ENCODE measurements around the gene RAB8A.

RAB8A gene

DNA sequence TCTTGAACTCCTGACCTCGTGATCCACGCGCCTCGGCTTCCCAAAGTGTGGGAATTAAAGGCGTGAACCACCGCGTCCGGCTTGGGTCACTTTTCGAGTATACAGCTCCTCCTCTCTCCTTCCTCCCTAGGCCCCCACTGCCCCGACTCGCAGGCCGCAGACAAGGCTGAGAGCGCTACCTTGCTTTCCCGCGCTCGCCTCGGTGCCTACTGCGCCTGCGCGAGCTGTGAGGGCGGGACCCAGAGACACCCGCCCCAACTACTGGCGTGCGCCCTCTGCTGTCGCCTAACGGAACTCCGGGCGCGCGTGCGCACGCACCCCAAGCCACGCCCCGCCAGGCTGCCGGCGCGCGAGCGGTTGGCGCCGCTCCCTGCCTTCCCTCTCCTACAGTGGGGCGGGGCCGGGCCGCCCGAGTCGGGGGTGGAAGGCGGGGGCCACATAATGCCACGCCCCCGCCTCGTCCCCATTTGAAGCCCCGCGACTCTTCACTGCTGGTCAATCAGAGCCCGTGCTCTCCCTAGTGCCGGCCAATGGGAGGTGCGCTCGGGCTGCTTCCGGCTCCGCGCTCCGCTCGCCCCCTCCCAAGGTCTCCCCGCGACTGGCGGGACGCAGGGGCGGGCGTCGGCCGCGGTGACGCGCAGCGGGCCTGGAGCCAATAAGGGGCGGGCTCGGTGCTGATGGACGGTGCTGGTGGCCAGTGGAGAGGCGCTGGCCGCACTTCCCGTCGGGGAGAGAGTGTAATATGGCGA is at the start of gene RAB8A:
RAB8A (plus strand) TSS at position 730 of the 749 bp plus-strand sequence; CDS start at position 743, 13 bp downstream.
- DNase-seq (ENCODE audit: low read depth in 3 of 3) = peak; percentile 98 to 99 (median 98)

DNA sequence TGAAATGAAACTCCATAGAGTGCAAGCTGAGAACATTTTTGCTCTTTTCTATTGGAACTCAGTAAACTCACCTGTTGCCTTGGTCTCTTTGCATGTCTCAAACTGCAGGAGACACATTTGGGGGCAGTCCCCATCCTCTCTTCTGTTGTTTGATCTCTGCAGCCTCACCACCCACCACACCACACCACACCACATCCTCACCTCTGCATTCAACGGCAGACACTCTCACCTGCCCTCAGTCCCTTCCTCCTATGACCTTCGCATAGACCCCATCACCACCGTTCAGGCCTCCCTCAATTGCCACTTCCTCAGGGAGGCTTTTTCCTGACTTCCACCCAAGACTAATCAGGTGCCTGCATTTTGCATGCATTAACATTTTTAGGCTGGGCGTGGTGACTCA is 49.7 kb upstream of the RAB8A start:
- no peak for DNase-seq (ENCODE audit: low read depth in 3 of 3)

GRCh38 chr19:16062789-16063188 is 48.9 kb upstream of the RAB8A start:
- peak in 2 of 3 experiments; percentile 63 to 66 for DNase-seq (ENCODE audit: low read depth in 3 of 3)

DNA sequence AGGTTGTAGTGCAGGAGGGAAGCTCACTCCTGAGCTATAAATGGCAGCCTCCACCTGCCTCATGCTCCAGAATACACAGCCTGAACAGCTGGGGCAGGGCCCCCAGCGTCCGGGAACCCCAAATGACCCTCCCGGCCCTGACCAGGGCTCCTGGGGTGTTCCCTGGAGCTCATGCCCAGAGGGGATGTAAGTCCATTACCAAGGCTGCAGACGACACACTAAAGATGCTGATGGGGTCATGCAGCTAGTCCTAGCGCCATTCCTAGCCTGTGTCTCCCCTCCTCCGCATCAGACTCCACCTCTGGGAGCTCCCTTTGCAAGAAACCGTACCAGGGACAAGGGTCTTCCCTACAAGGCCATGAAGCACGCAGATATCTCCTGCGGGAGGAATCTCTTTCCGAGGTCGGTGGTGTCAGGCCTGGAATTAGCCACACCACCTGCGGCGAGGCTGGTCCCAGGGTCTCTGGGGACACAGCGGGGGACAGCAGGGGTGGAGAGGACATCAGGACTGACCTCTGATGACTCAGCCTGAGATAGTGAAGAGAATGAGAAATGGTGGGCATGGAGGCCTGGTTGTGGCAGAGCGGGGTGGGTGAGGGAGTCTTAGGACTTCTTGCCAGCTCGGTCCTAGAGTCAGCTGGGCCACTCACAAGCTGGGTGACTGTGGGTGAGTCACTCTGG is 47.3 kb upstream of the RAB8A start:
- no peak for DNase-seq (ENCODE audit: low read depth in 3 of 3)

DNA sequence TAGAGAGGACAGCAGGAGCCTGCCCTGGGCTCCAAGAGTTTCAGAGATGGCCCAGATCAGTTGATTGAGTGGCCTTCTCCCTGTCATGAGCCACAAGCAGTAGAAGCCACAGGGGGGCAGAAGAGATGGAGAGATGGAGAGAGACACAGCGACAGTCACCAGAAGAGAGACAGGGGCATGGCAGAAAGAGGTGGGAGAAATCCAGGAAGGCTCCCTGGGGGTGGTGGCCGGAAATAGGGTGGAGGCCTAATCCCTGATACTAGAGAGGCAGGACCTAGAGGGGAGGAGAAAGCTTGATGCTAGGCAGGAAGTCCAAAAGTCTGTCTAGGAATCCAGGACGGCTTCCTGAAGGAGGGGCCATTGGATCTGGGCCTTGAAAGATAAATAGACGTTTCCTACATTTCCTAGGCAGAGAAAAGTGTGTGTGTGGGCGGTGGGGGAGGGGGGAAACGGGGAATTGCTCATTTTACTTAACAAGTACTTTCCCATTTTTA is 45.0 kb upstream of the RAB8A start:
- DNase-seq (ENCODE audit: low read depth in 3 of 3) = no peak

GRCh38 chr19:16067205-16067938 is 44.3 kb upstream of the RAB8A start:
- DNase-seq (ENCODE audit: low read depth in 3 of 3) = no peak

DNA sequence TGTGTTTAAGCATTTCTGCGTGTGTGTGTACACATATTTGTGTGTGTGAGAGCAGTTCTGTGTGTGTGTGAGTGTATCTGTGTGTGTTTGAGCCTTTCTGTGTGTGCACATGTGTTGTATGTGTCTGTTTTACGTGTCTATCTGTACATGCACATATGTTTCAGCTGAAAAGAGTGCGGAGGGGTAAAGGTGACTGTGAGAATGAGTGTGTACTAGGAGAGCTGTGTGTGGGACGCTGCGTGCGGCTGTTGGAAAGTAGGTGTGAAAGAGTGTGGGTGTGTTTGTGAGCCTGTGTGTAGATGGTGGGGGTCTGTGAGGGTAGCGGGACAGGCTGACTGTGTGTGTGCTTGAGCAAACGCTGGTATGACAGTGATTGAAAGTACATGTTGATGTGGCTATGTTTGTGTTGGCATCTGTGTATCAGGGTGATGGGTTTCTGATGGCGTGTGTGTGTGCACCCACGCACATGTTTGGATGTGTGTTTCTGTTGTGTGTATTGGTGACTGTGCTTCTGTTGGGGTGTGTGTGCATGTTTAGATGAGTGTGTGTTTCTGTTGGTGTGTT is 42.9 kb upstream of the RAB8A start:
- DNase-seq (ENCODE audit: low read depth in 3 of 3) = no peak

GRCh38 chr19:16069813-16070365 is 41.8 kb upstream of the RAB8A start:
- no peak for DNase-seq (ENCODE audit: low read depth in 3 of 3)

- DNase-seq (ENCODE audit: low read depth in 3 of 3) = peak; percentile 53 to 78 (median 61)
These were observed 41.2 kb upstream of the RAB8A start for GRCh38 chr19:16070366-16070990.

DNA sequence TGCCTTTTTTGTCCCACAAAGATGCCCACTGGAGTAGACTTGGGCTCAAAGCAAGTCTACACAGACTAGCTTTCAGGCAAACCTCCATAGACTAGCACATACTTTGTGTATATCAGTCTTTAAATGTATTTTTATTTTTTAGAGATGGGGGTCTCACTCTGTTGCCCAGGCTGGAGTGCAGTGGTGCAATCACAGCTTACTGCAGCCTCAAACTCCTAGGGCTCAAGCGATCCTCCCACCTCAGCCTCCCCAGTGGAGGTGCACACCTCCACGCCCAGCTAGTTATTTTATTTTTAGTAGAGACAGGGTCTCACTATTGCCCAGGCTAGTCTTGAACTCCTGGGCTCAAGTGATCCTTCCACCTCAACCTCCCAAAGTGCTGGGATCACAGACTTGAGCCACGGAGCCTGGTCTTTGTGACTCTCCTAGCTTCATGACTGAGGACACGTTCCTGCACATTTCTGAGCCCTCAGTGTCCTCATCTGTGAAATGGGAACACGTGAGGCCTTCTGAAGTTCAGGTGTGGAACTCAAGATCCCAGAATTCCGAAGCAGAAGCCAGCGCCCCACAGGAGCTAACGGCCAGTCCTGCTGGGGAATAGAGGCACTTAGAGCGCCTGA is 40.5 kb upstream of the RAB8A start:
- DNase-seq (ENCODE audit: low read depth in 3 of 3) = no peak

- DNase-seq (ENCODE audit: low read depth in 3 of 3) = no peak
These were observed 38.2 kb upstream of the RAB8A start for GRCh38 chr19:16073481-16073880.

DNA sequence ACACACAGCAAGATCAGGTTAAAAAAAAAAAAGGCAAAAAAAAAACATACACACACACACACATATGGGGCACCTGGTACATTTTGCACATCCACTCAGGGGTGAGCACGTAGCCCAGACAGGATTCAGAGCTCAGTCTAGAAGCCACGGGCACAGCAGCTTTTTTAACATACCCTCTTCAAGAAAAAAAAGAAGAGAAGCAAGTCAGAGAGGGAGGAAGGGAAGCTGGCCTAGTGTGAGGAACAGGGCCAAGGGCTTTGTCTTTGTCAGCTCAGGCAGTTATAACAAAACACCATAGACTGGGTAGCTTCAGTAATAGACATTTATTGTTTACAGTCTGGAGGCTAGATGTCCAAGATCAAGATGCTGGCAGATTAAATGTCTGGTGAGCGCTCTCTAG is 37.7 kb upstream of the RAB8A start:
- no peak for DNase-seq (ENCODE audit: low read depth in 3 of 3)

DNA sequence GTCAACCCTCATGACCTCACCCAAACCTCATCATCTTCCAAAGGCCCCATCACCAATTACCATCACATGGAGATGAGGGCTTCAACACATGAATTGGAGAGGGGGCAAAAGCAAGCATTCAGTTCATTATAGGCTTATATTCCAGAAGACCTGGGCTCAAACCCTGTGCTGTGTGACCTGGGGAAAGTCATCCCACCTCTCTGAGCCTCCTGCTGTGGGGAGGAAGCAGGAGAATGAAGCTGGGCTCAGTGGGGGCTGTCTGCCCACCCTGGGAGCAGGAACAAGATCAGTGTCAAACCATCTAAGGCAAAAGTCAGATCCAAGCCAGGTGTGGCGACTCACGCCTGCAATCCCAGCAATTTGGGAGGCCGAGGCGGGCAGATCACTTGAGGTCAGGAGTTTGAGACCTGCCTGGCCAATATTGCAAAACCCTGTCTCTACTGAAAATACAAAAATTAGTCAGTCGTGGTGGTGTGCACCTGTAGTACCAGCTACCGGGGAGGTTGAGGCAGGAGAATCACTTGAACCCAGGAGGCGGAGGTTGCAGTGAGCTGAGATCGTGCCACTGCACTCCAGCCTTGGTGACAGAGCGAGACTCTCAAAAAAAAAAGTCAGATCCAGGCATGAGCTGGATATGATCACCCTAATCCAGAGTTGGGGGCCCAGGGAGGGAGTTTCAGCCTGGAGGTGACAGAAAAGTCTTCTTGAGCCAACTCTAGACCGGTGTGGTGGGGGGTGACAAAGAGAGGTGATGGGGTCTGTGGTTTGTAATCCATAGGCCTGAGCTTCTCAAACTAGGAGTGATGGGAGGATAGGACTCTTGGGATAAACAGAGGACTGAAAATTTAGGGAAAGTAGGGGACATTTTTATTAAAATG is 37.0 kb upstream of the RAB8A start:
- no peak for DNase-seq (ENCODE audit: low read depth in 3 of 3)

GRCh38 chr19:16075430-16076153 is 36.1 kb upstream of the RAB8A start:
- no peak for DNase-seq (ENCODE audit: low read depth in 3 of 3)

DNA sequence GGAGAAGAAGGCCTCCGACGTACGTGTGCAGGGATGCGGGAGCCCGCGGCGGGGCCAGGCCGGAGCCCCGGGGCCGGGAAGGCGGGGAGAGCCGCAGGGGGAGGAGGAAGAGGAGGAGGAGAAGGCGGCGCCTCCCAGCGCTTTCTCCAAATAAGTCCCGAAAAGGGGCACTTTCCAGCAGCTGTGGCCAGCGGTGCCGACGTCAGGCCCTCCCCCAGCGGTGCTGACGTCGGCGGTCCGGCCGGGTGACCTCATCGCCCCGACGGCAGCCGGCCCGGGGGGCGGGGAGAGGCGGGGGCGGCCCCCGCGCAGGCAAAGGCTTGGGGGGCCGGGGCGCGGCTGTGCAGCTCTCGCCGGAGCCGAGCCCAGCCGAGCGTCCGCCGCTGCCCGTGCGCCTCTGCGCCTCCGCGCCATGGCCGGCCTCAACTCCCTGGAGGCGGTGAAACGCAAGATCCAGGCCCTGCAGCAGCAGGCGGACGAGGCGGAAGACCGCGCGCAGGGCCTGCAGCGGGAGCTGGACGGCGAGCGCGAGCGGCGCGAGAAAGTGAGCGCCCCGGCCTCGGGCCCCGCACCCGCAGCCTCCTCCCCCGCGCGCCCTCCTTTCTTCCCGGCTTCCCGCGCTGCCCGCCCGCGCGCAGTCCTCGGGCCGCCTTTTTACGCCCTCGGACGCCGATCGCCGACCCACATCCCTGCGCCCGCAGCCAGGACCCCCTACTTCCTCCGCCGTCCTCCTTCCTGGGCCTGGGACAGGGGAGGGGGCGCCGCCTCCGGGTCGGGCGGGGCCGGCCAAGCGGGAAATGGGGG is 35.3 kb upstream of the RAB8A start, which contains the start of gene TPM4:
TPM4 (plus strand) TSS at position 342 of the 804 bp plus-strand sequence; CDS start at position 413, 71 bp downstream.
- peak; percentile 63 to 93 (median 72) for DNase-seq (ENCODE audit: low read depth in 3 of 3)

- DNase-seq (ENCODE audit: low read depth in 3 of 3) = no peak
These were observed 34.6 kb upstream of the RAB8A start for GRCh38 chr19:16076958-16077611.

GRCh38 chr19:16077984-16078758 is 33.5 kb upstream of the RAB8A start:
- no peak for DNase-seq (ENCODE audit: low read depth in 3 of 3)

Measured in stimulated activated CD4-positive, alpha-beta T cell treated with anti-CD3 and anti-CD28 coated beads, TNF-alpha, amount 100 ng/mL, for 24 hours (primary cell).